Effector CD8-positive, alpha-beta T cell (primary cell): ENCODE results near the gene PCDHB3.
"Not testable (repeated sequence)": the region's sequence is repeated elsewhere in the genome, so short reads cannot be mapped to it uniquely, and the experiment has no call there.

Experiments used
- DNase-seq: peaks from one replicate; lab custom pipeline; 2025; lab: John Stamatoyannopoulos, UW

Gene PCDHB3

GRCh38 chr5:141135718-141136266, 35.5 kb downstream of the PCDHB3 start:
- no peak for DNase-seq

GRCh38 chr5:141137346-141137745, 37.1 kb downstream of the PCDHB3 start:
- DNase-seq, result not testable (repeated sequence)

GRCh38 chr5:141149812-141150211, 49.5 kb downstream of the PCDHB3 start, which contains the start of gene PCDHB6:
TSS of gene PCDHB6 (plus strand) at chr5:141150057. CDS start at chr5:141150258, 201 bp downstream.
- DNase-seq, result no peak

GRCh38 chr5:141150224-141150992, 50.1 kb downstream of the PCDHB3 start:
- no peak for DNase-seq

GRCh38 chr5:141150993-141151325, 50.7 kb downstream of the PCDHB3 start:
- no peak for DNase-seq

GRCh38 chr5:141151632-141152031, 51.4 kb downstream of the PCDHB3 start:
- not testable (repeated sequence) for DNase-seq

GRCh38 chr5:141152096-141152495, 51.8 kb downstream of the PCDHB3 start:
- not testable (repeated sequence) for DNase-seq
